GM18517 (cell line): ENCODE data around the gene PTPN7.
A peak's percentile ranks its signal among the peaks of the same experiment; 100 is the strongest.
"Not testable (repeated sequence)": the region's sequence is repeated elsewhere in the genome, so short reads cannot be mapped to it uniquely, and the experiment has no call there.

Experiments
- ATAC-seq: cut with Tn5 transposase; IDR thresholded peaks from one replicate; pipeline ENCODE4 v1.9.1; 2021; ENCODE audit warnings: mild to moderate bottlenecking, moderate library complexity; ENCODE audit not compliant: unreplicated experiment

The PTPN7 gene

GRCh38 chr1:202154148-202154765 is 6.1 kb downstream of the PTPN7 start:
- no peak for ATAC-seq

GRCh38 chr1:202153284-202153683 is 7.1 kb downstream of the PTPN7 start:
- ATAC-seq: no peak

- ATAC-seq: no peak
Measured at GRCh38 chr1:202152399-202152798, 8.0 kb downstream of the PTPN7 start.

- ATAC-seq: no peak
Measured at GRCh38 chr1:202151045-202151444, 9.4 kb downstream of the PTPN7 start.

GRCh38 chr1:202150602-202151001 is 9.8 kb downstream of the PTPN7 start:
- no peak for ATAC-seq

GRCh38 chr1:202150187-202150586 is 10.2 kb downstream of the PTPN7 start:
- no peak for ATAC-seq

GRCh38 chr1:202149566-202149965 is 10.8 kb downstream of the PTPN7 start:
- ATAC-seq: no peak

- ATAC-seq: no peak
Measured at GRCh38 chr1:202148391-202148790, 12.0 kb downstream of the PTPN7 start.

GRCh38 chr1:202146993-202147392 is 13.4 kb downstream of the PTPN7 start:
- no peak for ATAC-seq

GRCh38 chr1:202146279-202146678 is 14.1 kb downstream of the PTPN7 start:
- no peak for ATAC-seq

GRCh38 chr1:202145744-202146140 is 14.7 kb downstream of the PTPN7 start:
- ATAC-seq: not testable (repeated sequence)

GRCh38 chr1:202145068-202145743 is 15.2 kb downstream of the PTPN7 start:
- no peak for ATAC-seq

- peak; percentile 30 for ATAC-seq
Measured at GRCh38 chr1:202144402-202145067, 15.9 kb downstream of the PTPN7 start, which contains the start of gene ARL8A. ARL8A (minus strand) TSS chr1:202144737; CDS start chr1:202144572, 165 bp downstream.

- ATAC-seq: peak; percentile 38
Measured at GRCh38 chr1:202143768-202144401, 16.5 kb downstream of the PTPN7 start.

- peak; percentile 28 for ATAC-seq
Measured at GRCh38 chr1:202143011-202143767, 17.2 kb downstream of the PTPN7 start.

- not testable (repeated sequence) for ATAC-seq
Measured at GRCh38 chr1:202141468-202141867, 18.9 kb downstream of the PTPN7 start.

- ATAC-seq: no peak
Measured at GRCh38 chr1:202140833-202141232, 19.6 kb downstream of the PTPN7 start.

- ATAC-seq: peak; percentile 73
Measured at GRCh38 chr1:202135221-202135721, 25.1 kb downstream of the PTPN7 start.

GRCh38 chr1:202134645-202135172 is 25.7 kb downstream of the PTPN7 start:
- no peak for ATAC-seq

- ATAC-seq: no peak
Measured at GRCh38 chr1:202133989-202134388, 26.4 kb downstream of the PTPN7 start.
